Mucosa of gallbladder (tissue), 1 donor: ENCODE measurements around the gene GUCA2B. TPM values are rescaled to one million over a fixed set of nuclear protein-coding genes. Genes with fewer than 3 reads are reported as not detected.

Source experiments
- DNase-seq: peaks from one replicate; pipeline ENCODE4 v3.0.0-alpha.2; 2020; ENCODE audit warnings: low spot score
- total RNA-seq: library from RNA; stranded (reverse); gene quantifications from one replicate; pipeline ENCODE4 v1.2.1, GENCODE V29; 2021
- donor health status: DM: no; HTN: no; CAD: no.

Gene GUCA2B
- 7.9 TPM for total RNA-seq

DNA sequence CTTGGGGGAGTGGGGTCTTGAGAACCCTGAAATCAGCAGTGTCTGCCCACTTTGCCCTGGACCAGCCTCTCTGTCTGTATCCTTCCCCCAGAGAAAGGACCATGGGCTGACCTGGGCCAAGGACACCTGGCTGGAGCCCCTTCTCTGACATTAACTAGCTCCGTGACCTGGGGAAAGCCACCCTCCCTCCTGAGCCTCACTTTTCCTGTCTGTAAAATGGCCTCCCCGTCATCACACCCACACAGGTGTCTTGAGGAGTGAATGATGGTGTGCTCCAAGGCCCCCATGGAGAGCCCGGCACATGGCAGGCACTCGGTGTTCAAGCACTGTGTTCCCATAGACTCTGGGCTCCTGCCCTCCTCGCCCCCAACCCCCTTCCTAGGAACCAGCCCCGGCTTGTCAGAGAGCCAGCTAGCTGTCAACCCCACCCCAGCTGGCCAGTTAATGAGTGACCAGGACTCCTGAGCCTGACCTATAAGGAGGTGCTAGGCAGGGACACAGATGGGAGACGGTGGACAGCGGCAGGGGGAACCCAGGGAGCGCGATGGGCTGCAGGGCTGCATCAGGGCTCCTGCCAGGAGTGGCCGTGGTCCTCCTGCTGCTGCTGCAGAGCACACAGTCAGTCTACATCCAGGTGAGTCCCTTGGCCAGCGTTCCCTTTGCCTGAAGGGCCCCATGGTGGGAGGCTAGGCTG is at the start of gene GUCA2B:
Gene GUCA2B, plus strand, starts transcription at position 504 of the 694 bp plus-strand sequence. Its CDS starts 41 bp downstream, at position 545.
- peak; percentile 55 for DNase-seq

DNA sequence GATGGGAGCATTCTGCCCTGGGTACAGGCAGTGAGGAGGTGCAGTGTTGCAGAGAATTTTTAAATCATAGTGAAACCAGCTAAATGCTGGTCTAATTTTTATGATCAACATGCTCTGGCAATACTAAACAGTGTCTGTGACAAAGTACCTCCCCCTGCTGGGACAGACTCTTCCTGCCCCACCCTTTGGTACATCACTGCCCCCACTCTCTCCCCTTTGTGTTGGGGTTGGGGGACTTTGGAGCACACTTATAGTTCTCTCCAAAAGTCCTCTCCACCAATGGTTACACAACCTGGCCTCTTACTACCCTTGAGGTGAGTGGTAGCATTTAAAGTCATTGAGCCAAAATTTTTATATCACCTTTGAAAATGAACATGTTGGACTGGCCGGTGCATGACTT is 48.2 kb upstream of the GUCA2B start:
- DNase-seq = no peak

DNA sequence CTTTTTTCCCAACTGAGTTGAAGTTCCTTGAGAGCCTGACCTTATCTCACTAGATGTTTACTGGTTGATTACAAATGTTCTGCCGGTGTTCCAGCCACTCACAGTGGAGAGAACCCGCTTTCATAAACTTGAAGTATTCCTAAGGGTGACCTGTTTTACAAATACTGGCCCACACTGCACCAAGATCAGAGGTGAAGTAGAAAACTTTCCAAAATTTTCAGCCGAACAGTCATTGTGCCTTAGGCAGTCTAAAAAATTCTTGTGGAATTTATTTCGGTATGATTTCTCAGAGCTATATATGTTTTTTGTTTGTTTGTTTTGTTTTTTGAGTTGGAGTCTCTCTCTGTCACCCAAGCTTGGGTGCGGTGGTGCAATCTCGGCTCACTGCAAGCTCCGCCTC is 44.9 kb upstream of the GUCA2B start:
- no peak for DNase-seq

DNA sequence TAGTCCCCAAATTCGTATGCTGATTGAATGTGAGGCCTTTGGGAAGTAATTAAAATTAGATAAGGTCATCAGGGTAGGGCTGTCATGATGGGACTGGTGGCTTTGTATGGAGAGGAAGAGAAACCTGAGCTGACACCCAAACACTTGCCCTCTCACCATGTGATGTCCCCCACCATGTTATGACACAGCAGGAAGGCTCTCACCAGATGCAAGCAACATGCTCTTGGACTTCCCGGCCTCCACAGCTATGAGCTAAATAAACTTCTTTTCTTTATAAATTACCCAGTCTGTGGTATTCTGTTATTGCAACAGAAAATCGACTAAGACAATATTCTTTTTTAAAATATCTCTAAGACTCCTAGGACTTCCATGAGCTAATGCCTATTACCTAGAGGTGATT is 43.6 kb upstream of the GUCA2B start:
- DNase-seq = no peak

DNA sequence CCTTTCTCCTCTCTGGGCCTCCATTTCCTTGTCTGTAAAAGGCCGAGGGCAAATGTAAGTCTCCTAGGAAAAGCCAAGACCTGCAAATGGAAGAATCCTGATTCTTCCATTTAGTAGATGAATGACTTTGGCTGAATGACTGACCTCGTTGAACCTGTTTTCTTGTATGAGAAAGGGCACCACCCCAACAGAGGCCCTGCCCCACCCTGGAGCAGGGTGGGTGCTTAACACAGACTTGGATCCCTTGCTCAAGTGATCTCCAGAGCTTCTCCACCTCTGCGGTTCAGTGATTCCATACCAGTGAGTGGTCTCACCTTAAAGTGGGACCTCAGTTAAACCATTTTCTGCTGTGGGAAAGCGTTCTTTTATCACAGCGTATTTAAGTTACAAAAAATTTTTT is 39.0 kb upstream of the GUCA2B start:
- no peak for DNase-seq

DNA sequence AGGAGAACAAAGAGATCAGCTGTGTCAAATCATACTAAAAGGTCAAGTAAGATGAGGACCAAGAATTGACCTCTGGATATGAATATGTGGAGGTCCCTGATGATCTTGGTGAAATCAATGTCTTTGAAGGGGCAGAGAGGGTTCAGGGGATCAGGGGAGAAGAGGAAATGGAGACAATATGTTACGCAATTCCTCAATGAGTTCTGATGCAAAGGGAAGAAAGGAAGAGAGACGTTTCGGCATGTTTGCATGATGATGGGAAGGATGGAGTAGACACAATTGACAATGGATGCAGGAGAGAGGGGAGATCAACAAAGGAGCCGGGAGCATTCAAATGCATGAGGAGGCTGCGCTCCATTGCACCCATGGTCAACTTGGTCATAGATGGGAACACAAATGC is 36.0 kb upstream of the GUCA2B start:
- DNase-seq = no peak

DNA sequence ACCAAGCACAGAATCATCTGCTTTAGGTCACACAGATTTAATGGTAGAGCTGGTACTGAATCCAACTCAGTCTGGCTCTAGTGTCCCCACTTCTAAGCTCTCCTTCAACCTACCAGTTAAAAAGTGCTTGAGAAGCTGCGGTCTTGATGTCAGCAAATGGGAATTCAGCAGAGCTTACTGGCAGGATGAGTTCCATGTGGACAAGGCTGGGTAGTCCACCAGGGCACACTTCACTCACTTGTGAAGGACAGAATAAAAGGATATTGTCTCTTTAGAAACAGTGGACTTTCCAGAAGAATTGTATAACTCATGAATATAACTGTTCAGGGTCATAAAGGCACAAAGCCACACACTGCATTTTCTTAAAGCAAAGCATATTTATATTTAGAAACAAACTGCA is 35.1 kb upstream of the GUCA2B start:
- DNase-seq = no peak

DNA sequence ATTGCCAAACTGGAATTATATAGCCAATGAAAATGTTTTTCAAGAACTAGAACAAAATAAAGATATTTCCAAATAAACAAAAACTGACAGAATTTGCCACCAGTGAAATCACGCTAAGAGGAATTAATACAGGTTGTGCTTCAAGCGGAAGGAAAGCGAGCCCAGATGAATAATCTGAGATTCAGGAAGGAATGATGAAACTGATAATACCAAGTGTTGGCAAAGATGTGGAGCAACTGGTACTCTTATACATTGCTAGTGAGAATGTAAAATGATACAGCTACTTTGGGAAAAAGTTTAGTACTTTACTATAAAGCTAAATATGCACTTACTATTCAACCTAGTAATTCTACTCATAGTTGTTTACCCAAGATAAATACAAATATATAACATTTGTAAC is 30.8 kb upstream of the GUCA2B start:
- DNase-seq = no peak

DNA sequence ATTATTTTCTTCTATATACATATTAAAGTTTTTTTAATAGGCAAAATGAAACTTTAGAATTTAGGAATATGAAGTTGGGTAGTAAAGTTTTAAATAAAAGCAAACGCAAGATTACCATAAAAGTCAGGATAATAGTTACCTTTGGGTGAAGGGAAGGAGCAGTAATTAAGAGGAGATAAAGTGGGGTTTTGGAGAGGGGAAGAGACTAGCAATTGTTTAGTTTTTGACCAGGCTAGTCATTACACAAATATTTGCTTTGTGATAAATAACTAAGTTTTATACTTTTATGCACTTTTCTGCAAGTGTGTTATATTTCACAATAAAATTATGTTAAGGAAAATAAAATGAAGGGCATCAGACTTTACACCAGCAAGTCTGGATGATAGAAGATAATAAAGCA is 27.7 kb upstream of the GUCA2B start:
- no peak for DNase-seq

DNA sequence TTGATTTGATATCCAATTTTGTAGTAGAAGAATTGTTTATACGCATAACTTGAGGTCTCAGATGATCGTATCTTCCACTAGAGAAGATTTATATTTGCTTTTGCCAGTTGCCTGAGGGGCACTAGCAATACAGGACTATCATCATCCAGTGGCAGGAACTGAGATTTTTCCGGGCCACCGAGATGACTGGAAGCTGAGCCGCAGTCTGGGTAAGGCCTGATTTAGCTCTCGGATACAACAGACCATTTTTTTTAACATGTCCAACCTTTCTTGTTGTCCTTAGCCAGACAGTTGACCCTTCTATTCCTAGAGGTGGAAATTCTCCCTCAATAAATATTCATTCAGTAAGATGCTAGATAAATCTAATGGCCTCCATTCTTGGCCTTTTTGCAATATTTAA is 25.4 kb upstream of the GUCA2B start:
- no peak for DNase-seq

DNA sequence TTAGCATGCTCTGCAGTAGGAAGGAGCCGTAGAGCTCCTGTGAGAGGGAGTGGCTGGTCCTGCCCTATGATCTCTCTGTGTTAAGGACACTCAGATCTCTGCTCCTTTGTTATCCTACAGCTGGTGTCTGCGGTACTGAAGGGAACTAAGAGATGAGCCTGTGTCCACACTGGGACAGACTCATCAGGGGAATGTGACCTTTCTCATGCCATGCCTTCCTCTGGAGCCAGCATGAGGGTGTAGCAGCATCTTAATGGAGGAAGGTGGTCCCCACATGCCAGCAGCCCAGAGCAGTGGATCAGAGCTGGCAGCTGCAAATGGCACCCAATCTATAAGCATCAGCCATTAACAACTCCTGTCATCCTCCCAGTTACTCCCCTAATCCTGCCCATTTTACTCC is 24.7 kb upstream of the GUCA2B start:
- no peak for DNase-seq

DNA sequence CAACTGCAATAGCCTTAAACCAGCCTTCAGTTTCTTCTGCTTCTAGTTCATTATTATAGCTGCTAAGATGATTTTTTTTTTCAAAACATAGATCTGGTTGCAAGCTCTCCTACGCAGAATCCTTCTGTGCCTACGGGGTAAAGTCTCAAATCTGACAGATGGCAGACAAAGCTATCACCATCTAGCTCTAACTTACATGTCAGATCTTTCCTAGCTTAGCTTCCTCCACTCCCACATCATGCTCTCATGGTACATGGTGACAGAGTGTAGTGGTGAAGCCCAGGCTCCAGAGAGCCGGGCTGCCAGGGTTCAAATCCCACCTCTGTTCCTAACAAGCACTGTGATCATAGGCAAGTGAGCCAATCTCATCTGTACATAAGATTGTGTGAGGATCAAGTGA is 24.2 kb upstream of the GUCA2B start:
- no peak for DNase-seq

DNA sequence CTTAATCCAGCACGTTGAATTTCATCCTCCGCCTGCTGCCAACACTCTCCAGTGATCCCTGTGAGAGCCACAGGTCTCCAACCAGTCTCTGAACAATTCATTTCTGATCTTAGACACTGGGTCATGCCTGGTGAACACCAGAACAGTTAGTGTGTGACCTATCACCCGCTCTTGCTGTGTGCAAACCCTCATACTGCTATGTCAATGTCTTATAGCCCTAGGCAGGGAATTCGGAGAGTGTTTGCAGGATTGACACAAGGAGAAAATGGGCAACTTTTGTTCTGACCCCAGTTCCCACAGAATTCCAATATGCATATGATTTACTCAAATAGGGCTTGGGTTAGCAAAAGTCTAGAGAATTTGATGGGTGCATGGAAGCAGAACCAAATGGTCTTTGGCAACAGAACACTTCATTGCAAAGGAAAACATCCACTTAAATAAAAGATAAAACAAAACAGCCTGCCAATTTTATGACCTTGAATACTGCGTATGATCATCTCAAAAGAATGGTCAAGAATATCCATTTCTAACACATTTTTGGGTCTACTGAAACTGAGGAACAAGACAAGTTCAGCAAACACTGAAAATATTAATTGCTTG is 23.0 kb upstream of the GUCA2B start:
- DNase-seq = no peak

DNA sequence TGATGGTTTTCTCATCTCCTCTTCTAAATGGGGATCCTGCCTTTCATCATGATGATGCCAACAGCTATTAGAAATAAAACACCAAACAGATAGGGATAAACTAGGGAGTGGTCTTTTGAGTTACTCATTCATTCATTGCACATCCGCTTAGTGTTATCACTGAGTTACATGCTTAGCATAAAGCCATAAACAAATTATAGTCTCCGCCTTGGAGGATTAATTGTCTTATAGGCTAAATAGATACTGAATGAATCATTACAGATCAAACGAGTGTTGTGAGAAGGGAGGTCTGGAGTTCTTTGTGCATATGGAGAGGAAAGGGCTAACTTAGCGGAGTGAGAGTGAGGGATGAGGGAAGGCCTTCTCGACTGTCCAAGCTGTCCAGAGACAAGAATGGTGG is 19.8 kb upstream of the GUCA2B start:
- DNase-seq = no peak

DNA sequence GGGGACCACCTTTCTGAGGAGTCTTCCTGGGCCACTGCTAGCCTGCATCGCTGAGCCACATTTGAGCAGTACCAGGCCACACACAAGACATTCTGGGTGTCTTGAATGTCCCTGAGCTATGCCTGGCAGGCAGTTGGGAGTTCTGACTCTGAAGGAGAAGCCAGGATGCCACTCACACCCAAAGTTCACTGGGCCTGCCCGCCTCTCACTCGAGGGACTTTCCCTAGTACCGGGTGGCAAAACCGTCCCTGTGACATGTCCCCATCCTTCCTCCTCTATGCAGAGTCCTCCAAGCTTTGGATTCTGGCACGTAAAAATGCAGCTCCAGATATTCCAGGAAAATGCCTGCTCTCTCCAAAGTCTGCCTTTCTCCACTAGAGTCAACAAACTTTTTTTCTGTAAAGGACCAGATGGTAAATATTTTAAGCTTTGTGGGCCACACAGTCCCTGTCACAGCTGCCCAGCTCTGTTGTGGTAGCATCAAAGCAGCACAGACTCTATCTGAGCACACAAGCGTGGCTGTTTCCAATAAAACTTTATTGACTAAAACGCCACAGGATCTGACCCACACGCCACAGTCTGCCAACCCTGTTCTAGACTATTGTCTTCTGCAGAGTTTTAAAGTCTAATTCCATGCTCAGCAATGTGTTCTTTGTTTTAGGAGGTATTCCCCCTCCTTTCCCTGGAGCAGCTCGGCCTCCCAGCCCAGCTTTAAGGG is 19.2 kb upstream of the GUCA2B start:
- DNase-seq = no peak

DNA sequence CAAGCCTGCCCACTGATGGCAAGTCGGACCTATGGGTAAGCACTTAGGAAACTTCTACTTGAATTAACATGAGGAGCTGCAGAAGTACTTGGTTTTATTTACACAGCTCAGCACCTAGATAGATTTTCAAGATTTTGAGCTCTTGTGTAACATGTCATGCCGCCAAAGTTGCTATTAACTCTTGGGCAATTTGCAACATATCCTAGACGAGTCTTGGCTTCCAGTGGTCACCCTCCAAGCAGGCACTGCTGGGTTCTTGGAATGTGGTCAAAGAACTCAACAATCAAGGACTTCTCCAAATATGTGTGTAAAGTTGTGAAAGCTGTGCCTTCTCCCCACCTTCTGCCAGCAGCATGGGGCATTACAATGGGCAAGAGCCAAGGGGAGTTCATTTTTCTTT is 17.8 kb upstream of the GUCA2B start:
- DNase-seq = no peak

DNA sequence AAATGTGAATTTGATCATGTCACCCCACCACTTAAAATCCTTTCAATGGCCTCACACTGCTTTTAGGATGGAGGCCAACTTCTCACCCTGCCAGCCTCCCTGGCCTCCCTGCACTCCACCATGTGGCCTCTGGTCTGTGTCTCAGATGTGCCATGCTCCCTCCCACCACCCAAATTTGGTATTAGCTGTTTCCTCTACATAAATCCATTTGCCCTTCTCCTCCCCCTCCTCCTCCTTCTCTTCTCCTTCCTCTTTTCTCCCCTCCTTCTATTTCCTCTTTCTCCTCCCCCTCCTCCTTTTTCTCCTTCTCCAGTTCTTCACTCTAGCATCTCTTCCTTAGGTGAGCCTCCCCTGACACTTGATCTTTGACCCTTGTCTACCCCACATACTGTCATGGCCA is 16.7 kb upstream of the GUCA2B start:
- DNase-seq = no peak

DNA sequence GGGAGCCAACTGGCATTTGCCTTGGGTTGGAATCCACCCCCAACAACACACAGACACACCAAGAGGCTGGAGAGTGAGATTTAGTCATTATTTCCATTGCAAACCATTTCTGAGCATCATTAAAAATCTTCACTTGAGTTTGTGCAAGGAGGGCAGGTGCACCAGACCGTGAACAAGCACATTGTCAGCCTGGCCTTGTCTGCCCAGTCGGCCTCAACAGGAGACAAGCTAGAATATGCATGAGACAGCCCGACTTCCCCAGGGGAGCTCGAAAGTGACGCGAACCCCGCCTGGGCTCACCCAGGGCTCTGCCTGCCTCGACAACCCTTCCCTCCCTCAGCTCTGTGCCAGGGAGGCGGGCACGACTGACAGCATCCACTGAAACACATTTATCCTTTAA is 15.4 kb upstream of the GUCA2B start:
- DNase-seq = no peak

DNA sequence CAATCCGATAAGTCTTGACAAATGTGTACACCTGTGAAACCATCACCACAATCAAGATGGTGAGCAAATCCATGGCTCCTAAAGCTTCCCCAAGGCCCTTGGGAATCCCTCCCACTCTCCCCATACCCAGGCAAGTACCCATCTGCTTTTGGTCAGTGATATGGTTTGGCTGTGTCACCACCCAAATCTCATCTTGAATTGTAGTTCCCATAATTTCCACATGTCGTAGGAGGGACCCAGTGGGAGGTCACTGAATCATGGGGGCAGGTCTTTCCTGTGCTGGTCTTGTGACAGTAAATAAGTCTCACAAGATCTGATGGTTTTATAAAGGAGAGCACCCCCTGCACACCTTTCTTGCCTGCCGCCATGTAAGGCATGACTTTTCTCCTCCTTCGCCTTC is 14.6 kb upstream of the GUCA2B start:
- no peak for DNase-seq

DNA sequence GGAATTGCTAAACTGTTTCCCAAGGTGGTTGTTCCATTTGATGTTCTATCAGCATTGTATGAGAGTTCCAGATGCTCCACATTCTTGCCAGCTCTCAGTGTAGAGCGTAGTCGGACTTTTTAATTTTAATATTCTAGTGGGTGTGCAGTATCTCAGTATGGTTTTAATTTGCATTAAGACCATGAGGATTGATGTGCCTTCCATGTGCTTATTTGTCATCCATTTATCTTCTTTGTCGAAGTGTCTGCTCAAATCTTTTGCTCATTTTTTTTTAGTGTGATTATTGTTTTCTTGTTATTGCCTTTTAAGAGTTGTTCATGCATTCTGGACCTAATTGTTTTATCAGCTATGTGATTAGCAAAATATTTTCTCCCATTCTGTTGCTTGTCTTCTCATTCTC is 13.8 kb upstream of the GUCA2B start:
- DNase-seq = no peak

DNA sequence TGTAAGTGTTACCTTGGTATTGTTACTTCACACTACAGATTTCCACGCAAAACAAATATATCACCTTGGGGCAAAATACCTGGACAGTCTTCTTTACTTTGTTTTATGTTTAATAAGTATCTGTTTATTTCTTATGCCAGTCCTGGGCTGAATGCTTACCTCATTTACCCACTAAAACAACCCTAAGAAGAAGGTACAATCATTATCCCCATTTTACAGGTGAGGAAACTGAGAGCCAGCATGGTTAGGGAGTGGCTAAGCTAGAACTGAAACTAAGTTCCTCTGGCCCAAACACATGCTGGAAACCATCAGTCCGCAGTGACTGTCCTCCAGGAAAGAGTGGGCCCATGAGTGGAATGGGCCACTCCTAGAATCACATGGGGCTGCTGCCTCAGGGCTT is 13.0 kb upstream of the GUCA2B start:
- no peak for DNase-seq

DNA sequence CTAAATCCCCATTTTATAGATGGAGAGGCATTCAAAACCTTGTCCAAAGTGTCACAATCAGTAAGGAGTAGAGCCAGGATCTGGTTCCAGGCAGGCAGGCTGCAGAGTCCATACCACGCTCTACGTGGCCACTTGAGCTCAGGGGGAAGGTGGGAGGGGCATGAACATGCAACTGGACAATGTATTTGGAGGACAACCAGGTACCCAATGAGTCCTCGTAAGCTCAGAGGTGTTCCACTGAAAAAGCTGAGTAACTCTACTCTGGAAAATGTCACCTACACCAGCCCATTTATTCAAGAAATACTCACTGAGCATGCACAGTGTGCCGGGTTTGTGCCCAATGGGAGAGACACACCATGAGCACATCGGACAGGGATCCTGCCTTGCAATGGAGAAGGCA is 11.2 kb upstream of the GUCA2B start:
- DNase-seq = no peak

DNA sequence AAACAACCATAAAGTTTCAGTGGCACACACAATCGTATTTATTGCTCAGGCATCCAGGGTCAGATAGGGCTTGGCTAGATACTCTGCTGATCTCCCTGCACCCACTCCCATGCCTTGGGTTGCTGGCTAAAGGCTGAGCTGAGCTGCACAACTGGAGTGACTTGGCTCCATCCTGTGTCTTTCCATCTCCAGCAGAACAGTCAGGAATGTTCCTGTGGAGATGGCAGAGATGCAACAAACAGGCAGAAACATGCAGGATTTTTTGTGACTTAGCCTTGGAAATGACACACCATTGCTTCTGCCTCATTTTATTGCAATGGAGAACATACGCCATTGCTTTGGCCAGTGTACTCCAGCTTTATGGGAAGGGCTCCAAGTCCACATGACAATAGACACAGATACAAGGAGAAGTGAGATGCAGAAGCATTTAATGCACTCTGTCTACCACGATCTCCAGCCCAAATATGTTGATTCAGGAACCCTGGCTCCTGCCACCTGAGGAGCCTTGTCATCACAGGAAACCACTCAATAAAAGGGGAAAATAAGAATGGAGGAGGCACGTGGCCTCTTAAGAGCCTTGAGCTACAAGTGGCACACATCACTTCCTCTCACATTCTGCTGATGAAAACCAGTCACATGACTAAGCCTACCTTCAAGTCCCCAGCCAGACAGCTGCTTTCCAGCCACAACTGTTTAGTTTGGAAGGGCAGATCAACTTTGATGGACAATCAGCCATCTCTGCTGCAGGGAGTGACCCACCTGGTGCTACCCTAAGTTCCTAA is 10.1 kb upstream of the GUCA2B start:
- no peak for DNase-seq
